ENCODE data around the gene FBN2.

DNA sequence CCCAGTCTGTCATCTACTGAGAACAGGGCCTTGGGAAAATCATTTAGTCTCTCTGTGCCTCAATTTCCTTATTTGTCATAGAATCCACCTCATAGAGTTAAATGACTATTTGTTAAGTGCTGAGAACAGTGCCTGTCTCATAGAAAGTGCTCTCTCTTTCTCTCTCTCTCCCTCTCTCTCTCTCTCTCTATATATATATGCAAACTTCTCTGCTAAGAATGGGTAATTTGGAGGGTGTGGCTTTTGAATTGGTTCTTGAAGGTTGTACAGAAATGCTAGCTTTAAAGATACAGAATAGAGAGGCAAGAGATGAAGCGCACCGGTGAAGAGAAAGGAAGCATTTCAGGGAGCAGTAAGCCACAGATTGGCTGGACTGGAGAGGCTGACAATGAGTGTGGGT lies 197.4 kb downstream of the FBN2 start:
- TF ChIP-seq, protein P1, sequence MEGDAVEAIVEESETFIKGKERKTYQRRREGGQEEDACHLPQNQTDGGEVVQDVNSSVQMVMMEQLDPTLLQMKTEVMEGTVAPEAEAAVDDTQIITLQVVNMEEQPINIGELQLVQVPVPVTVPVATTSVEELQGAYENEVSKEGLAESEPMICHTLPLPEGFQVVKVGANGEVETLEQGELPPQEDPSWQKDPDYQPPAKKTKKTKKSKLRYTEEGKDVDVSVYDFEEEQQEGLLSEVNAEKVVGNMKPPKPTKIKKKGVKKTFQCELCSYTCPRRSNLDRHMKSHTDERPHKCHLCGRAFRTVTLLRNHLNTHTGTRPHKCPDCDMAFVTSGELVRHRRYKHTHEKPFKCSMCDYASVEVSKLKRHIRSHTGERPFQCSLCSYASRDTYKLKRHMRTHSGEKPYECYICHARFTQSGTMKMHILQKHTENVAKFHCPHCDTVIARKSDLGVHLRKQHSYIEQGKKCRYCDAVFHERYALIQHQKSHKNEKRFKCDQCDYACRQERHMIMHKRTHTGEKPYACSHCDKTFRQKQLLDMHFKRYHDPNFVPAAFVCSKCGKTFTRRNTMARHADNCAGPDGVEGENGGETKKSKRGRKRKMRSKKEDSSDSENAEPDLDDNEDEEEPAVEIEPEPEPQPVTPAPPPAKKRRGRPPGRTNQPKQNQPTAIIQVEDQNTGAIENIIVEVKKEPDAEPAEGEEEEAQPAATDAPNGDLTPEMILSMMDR (IDR thresholded peaks at IDR 0.05), result no peak
- no peak for TF ChIP-seq POLR2A (IDR thresholded peaks at IDR 0.05)
